Activated CD4-positive, alpha-beta T cell treated with anti-CD3 and anti-CD28 coated beads, Interleukin-2, amount 50 U/mL, for 16 hours (primary cell): ENCODE measurements around the gene THADA.
A peak's percentile ranks its signal among the peaks of the same experiment; 100 is the strongest.
"Not testable (repeated sequence)": the region's sequence is repeated elsewhere in the genome, so short reads cannot be mapped to it uniquely, and the experiment has no call there.

Experiments
- DNase-seq: peaks from one replicate; pipeline ENCODE4 v3.0.0-alpha.2; 2020

Gene THADA, protein sequence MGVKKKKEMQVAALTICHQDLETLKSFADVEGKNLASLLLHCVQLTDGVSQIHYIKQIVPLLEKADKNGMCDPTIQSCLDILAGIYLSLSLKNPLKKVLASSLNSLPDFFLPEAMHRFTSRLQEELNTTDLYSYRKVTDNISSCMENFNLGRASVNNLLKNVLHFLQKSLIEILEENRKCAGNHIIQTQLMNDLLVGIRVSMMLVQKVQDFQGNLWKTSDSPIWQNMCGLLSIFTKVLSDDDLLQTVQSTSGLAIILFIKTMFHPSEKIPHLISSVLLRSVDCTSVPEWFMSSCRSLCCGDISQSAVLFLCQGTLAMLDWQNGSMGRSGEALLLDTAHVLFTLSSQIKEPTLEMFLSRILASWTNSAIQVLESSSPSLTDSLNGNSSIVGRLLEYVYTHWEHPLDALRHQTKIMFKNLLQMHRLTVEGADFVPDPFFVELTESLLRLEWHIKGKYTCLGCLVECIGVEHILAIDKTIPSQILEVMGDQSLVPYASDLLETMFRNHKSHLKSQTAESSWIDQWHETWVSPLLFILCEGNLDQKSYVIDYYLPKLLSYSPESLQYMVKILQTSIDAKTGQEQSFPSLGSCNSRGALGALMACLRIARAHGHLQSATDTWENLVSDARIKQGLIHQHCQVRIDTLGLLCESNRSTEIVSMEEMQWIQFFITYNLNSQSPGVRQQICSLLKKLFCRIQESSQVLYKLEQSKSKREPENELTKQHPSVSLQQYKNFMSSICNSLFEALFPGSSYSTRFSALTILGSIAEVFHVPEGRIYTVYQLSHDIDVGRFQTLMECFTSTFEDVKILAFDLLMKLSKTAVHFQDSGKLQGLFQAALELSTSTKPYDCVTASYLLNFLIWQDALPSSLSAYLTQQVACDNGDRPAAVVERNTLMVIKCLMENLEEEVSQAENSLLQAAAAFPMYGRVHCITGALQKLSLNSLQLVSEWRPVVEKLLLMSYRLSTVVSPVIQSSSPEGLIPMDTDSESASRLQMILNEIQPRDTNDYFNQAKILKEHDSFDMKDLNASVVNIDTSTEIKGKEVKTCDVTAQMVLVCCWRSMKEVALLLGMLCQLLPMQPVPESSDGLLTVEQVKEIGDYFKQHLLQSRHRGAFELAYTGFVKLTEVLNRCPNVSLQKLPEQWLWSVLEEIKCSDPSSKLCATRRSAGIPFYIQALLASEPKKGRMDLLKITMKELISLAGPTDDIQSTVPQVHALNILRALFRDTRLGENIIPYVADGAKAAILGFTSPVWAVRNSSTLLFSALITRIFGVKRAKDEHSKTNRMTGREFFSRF (N-terminal part only)

DNA sequence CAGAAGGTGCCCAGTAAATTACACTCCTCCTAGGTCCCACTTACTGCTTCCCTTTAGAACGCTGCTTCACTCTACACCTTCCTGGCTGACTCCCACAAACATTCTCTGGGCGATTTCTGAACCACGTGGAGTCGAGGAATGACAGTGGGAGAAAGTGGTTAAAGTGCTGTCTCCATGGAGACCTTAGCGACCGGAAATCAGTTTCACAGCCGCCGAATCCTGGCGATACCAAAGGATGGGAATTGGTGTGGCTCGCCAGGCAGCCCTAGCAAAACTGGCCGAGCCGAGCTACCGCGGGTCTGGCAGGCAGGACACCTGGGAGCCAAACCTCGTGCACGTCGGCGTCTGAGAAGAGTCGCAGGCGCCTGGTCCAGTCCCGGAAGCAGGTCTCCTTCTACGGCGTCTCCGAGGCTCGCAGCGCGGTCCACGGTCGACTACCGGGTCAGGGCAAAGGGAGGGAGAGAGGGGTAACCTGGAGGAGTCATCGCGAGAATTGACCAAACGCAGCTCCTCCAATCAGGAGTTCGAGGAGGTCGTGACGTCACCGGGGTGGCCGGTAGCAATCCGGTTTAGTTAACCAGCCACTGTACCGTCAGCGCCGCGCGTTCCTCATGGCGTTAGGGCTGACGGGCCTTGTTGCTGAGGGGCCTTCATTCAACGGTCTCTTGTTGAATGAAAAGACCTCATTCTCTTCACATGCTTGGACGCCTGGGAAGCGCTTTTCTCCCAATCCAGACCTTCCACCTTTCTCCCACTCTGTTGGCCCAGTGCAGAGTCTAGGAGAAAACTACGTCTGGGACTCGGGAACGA, at the start of gene THADA:
Gene THADA, minus strand, starts transcription at position 436 of the 810 bp plus-strand sequence. CDS start 3,646 bp downstream, outside the sequence.
- DNase-seq = peak; percentile 99

DNA sequence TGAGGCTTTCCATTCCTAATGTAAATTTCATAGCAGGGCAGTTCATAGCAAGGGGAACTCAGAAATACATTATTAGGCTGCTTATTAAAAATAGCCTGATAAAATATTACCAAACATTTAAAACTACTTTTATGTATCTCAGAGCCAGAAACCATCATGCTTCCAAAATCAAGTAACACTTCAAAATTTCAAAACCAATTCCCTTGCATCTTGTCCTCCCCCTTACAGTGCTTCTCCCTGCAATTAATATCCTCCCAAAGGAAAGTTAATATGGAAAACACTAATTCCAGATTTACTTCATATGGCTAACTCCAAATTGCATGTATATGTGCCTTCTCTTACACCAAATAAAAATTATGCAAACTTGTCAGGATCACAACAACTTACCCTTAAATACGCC, 47.8 kb upstream of the THADA start:
- DNase-seq = no peak

DNA sequence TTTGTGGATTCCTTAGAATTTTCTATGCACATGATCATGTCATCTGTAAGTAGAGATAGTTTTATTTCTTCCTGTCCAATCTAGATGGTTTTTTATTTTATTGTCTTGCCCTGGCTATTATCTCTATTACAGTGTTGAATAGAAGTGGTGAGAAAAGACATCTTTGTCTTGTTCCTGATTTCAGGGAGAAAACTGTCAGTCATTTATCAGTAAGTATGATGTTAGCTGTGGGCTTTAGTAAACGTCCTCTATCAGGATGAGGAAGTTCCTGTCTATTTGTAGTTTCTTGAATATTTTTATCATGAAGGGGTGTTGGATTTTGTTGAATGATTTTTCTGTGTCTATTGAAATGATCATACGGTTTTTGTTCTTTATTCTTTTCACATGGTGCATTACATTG, 46.5 kb upstream of the THADA start:
- DNase-seq = no peak

DNA sequence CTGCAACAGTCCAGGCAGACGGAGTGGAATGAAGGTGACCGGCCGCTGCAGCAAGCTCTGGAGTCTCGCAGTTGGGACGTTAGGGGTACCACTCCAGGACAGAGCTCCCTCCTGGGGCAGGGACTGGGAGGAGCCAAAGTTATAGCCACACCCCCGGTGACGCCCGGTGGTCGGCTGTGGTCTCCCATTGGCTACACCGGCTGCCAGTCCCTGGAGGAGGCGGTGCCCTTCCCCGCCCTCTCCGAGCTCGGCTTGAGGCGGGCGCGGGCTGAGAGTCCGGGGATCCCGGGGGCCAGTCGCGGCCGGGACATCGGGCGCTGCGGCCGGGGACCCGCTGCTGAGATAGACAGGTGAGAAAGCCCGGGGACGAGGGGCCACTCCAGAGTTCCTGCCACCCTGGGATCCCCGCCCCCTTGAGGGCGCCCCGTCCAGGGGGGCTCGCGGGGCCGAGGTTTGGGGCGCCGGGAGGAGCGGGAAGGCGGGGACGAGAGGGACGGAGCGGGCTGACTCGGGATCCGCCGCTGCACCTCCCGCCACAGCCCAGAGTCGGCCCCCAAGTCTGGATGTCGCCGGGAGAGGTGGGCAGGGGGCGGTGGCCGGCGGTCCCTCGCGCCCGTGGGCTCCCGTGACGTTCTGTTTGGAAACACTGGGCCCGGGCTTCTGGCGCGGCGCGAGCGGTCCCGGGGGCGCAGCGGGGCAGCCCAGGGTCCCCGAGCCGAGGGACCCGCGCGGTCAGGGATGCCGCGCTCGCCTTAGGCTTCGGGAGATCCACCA, 41.4 kb upstream of the THADA start, which contains the start of gene PLEKHH2:
Gene PLEKHH2, plus strand, starts transcription at position 231 of the 774 bp plus-strand sequence. CDS start 7,414 bp downstream, outside the sequence.
- DNase-seq = peak; percentile 88

DNA sequence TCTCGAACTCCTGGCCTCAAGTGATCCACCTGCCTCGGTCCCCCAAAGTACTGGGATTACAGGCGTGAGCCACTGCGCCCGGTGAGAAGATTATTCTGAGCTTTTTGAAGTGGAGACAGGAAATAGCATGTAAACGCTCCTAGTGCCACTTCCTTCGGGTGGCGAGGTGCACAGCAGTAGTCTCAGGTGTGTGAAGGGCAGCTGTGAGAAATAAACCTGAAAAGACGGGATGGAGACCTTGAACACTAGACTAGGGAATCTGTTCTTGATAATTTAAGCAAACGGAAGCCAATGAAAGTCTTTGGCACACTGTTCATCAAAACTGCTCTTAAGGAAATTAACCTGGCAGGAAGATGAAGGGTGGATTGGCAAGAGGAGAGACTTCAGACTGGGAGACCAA, 40.8 kb upstream of the THADA start:
- DNase-seq = no peak

DNA sequence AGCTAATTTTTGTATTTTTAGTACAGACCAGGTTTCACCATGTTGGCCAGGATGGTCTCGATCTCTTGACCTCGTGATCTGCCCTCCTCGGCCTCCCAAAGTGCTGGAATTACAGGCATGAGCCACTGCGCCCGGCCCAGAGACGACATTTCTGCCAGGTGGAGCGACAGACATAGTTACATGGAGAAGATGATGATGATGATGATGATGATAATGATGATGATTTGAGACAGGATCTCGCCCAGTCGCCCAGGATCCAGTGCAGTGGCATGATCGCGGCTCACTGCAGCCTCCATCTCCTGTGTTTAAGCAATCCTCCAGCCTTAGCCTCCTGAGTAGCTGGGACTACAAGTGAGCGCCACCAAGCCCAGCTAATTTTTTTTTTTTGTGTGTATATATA, 40.3 kb upstream of the THADA start:
- DNase-seq = not testable (repeated sequence)

DNA sequence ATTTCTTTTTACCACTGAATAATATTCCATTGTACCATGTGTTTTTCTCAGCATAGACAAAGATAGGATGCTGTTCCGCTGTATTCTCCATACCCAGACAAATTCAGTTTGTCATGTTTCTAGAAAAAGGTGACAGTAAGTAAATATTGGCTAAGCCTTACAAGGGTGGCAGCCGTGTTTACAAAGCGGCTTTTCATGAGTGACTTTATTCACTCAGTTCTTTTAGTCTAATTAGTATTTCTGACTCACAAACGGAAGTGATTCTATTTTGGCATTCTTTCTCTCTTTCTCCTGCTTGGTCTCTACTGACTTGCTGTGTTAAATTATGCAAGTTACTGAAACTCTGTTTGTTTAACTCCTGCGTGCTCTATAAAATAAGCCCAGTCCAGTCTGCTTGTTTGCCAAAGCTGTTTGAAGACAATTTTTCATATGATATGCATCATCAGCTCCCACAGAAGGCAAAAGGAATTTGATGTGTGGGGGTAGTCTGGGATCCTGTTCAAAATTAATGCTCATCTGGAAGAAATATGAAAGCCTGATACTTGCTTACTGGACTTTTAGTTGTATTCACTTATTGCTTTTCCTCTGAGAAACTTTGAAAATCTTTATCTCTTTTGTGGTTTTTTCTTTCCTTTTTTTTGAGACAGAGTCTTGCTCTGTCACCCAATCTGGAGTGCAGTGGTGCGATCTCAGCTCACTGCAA, 38.9 kb upstream of the THADA start:
- DNase-seq = no peak

DNA sequence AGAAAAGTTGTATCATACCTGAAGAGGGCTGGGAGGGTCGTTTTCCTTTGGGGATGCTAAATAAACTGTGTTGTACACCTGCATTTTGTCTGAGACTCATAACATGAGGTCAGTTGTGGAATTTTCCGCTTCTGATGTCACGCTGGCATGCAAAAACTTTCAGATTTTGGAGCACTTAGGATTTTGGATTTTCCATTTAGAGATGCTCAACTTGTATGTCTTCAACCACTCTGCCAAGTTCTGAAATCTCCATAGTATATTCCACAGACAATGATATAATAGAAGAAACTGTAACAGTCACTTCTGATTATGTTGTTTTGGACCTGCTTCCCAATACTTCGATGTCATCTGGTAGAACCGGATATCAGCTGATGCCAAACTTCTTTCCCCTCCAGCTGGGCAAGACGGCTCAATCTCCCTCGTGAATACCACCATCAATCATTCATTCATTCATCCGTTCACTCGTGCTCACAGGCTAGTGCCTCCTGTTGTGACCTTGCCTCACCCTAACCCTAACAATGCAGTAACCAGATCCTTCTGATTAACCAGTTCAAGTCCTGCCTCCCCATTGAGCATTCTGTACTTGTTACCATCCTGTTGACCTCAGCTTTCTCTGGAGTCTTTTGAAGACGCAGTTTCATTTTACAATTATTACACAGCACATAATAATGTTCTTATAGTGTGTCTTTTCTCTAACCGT, 35.9 kb upstream of the THADA start:
- no peak for DNase-seq

DNA sequence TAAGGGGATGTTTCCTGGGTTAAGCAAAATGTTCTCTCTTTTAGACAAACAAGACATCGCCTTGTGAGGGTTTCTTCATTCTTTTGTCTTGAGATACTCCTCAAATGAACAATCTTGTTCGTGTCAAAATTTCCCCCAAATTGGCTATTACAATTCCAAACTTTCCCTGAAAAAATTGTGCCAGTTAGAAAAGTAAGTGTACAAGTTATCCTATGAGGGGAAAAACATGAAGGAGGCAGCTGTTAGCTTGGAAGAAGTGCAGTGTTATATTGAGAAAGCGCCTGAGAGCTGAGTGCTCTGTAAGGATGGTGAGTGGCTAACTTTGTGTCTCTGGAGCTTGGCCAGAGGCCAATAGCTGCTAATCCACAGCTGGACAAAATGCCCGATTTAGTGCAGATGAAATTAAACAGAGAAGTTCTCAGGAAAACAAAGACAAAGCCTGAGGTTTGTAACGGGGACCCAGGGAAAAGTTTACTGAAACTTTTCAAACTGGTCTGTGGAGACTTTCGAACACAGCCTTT, 27.2 kb upstream of the THADA start:
- no peak for DNase-seq

DNA sequence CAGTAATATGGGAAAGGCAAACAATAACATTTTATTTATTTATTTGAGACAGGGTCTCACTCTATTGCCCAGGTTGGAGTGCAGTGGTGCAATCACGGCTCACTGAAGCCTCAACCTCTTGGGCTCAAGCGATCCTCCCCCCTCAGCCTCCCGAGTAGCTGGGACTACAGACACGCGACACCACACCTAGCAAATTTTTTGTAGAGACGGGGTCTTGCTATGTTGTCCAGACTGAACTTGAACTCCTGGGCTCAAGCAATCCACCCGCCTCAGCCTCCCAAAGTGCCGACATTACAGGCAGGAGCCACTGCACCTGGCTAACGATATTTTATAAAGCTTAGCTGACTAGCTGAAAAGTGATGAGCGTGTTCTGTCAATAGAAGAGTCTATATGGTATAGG, 23.7 kb upstream of the THADA start:
- no peak for DNase-seq

DNA sequence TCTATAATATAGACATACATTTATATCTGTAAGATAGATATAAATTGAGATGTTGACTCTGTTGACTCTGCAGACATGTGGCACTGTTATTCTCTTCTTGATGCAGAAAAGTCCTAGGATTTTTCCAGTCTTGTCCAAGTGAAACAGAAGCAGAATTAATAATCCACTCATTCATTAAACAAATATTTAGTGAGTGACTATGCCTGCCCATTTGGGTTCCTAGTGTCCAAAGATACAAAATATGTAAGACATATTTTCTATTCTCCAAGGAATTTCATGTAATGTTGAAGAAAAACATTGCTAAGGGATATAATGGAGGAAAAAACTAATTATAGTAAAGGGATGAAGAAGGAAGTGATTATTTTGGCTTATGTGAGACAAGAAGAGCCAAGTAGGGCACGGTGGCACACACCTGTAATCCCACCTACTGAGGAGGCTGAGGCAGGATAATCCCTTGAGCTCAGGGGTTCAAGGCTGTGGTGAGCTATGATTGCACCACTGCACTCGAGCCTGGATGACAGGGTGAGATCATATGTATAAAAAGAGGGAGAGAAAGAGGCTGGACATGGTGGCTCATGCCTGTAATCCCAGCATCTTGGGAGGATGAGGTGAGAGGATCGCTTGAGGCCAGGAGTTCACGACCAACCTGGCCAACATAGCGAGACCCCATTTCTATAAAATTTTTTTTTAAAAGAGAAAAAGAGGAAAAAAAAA, 21.3 kb upstream of the THADA start:
- DNase-seq = no peak

DNA sequence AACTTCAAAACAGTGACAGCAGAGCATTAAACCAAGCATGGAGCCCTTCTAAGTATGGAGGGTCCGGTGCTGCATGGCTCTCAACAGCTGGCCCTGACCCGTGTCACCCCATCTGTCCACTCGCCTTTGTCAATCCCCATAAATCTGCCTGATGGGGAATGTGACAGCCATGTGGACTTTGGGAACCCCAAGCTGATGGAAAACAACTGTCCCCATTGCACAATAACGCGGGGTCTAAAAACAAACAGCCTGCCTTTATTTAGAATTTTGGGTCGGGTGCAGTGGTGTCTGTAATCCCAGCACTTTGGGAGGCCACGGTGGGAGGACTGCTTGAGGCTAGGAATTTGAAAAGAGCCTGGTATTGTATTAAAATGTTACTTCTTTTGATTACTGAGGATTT, 17.1 kb upstream of the THADA start:
- no peak for DNase-seq

DNA sequence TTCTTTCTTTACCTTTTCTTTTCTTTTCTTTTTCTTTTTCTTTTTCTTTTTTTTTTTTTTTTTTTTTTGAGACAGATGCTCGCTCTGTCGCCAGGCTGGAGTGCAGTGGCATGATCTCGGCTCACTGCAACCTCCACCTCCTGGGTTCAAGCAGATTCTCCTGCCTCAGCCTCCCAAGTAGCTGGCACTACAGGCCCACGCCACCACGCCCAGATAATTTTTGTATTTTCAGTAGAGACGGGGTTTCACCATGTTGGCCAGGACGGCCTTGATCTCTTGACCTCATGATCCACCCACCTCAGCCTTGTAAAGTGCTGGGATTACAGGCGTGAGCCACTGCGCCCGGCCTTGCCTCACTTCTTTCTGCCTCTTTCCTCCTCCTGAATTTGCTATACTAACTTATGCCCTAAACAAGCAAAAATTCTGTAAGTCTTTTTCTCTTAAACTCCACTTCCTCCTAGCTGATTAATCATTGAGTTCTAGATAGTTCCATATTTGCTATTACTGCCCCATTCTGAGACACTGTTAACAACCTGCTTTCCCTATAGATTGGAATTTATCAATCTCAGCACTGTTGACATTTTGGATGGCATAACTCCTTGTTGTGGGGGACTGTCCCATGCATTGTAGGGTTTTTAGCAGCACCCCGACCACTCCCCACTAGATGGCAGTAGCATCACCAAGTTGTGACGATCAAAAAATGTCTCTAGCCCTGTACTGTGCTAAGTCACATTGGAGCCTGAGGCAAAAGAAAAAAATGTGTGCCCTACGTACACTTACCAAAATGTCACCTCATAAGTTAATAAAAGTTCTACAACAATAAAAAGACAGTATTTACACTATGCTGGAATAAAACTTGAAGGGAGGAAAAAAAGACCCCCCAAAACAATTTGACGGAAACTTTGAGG, 16.4 kb upstream of the THADA start:
- peak; percentile 76 for DNase-seq

DNA sequence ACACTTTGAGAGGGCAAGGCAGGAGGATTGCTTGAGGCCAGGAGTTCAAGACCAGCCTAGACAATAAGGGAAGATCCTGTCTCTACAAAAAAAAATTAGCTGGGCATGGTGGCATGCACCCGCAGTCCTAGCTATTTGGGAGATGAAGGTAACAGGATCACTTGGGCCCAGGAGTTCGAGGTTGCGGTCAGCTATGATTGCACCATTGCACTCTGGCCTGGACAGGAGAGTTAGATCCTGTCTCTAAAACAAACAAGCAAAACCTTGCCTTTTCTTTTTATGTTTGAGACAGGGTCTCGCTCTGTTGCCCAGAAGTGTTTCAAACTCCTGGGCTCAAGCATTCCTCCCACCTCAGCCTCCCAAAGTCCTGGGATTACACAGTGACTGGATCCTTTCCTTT, 14.5 kb upstream of the THADA start:
- DNase-seq = no peak

DNA sequence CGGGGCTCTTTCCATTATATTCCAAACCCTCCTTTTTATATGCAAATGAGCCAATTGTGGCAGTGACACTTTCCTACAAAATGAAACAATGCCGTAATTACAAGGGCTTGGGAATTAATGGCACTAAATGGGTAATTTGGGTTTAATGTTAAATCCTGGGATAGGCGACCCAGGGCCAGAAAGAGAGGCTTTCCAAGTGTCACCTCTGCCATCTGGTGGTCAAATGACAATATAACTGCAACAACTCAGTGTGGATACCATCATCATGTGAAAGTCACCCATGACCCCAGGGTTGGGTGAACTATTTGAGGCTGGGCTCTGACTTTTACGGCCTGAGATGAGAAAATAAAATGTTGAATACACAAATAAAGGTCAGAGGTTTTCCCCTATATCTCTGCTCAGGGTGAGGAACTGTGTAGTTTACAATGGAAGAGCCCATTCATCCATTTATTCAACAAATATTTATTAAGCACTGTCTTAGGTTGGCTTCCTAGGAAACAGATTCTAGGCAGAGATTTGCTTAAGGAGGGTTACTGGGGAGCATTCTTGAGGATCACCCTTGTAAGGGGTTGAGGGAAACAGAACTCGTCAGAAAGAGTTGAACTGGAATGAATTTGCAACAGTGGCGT, 13.6 kb upstream of the THADA start:
- DNase-seq = peak; percentile 56

DNA sequence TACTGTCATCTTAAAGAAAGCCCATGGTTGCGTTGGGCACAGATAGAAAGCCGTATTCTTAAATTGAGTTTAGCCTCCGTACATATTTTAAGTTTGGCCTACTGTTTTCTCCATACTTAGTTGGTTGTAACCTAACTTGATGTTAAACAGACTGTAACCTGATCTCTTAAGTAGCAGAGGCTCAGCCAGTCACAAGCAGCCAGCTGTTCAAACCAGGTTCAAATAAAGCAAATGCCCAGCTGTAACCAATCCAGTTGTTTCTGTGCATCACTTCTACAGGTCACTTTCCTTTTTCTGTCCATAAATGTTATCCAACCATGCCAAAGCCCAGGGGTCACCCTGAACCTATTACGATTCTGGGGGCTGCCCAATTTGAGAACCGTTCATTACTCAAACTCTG, 10.0 kb upstream of the THADA start:
- no peak for DNase-seq

DNA sequence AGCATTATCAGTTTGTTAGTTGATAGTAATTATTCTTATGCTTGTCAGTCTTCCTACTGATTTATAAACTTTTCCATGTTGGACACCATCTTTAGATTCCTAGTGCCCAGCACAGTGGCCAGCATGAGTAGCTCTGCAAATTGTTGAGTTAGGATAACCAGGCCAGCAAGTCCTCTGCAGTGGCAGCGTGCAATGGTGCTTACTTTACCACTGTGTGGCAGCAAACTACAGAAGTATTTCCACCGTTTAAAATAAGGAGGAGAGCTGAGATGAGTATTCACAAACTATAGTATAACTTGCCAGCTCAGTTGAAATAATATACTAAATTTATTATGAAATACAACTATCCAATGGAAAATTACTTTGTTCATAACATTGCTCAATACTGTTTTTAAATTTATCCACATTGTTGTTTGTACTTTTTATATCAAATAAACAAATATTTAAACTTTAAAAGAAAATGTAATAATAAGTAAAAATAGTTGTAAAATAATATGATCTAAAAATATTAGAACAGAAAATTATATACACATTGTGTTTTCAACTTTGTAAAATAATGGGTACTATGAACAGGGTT, 9.3 kb upstream of the THADA start:
- peak; percentile 51 for DNase-seq
